ENCODE data around the gene TMEM175.
"Not testable (repeated sequence)": the region's sequence is repeated elsewhere in the genome, so short reads cannot be mapped to it uniquely, and the experiment has no call there.

The TMEM175 gene

GRCh38 chr4:971666-972500 lies 39.6 kb downstream of the TMEM175 start:
- Mint-ChIP-seq H3K4me3 (peak overlapping the region; percentile 47), H3K36me3 (no peaks in the 10 kb centered on the region), H3K27me3 (no peaks in the 10 kb centered on the region), H3K9me3 (ENCODE audit: low read depth) (no peaks in the 10 kb centered on the region), H3K4me1 (ENCODE audit: low read depth) (peaks cover 11% of the 10 kb centered on the region), H3K27ac (no peak overlapping the region)

- Mint-ChIP-seq H3K9me3 (ENCODE audit: low read depth) (no peaks in the 10 kb centered on the region), H3K36me3 (no peaks in the 10 kb centered on the region), H3K4me1 (ENCODE audit: low read depth) (peaks cover 11% of the 10 kb centered on the region), H3K27ac (no peak overlapping the region), H3K4me3 (peak overlapping the region; percentile 38), H3K27me3 (no peaks in the 10 kb centered on the region)
Measured at GRCh38 chr4:972651-973424, 40.6 kb downstream of the TMEM175 start.

DNA sequence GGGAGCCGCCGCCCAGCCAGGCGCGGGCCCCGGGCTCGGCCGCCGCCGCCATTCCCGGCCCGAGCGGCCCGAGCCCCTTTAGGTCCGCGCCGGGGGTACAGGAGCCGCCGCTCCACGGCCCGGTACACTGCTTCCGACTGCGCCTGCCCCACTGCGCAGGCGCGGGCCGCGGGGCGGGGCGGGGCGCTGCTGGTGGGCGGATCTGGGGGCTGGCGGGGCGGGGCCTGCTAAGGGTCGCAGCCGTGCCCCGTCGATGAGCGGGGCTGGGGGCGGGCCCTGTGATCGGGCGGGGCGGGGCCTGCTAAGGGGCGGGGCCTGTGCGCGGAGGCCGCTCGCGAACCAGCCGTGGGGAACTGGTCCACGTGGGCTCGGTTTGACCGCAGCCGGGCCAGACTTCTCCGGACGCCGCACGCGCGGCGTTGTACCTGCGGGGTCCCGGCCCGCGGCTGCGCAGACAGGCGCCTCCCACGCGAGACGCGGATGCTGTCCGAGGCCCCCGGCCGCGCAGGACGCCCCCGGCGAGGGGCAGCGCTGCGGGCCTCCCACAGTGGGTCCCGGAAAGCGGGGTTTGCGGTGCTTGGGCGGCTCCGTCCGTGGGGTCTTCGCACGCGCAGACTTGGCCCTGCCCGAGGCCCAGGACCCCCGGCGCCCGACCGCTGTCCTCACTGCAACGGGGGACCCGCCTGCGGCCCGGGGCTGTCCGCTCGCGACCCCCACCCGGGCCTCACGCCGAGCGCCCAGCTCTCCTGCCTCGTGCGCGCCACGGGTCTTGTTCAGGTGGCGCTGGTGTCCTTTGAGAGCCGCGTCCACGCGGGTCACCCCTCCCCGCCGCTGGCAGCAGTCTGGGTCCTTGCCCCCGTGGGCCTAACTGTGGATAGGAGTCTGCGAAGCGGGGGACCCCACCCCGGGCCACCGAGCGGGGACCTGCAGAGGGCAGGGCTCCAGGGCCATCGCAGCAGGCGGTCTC lies 41.5 kb downstream of the TMEM175 start, which contains the start of gene DGKQ:
Gene DGKQ, minus strand, starts transcription at position 139 of the 967 bp plus-strand sequence. Its CDS starts 87 bp downstream, at position 52.
- no peak within 1 kb of the TSS for H3K27ac Mint-ChIP-seq
- peak within 1 kb of the TSS; percentile 44 for H3K4me3 Mint-ChIP-seq
- H3K27me3 Mint-ChIP-seq: no peaks in the 10 kb centered on the region
- no peaks in the 10 kb centered on the region for H3K36me3 Mint-ChIP-seq
- no peaks in the 10 kb centered on the region for H3K9me3 Mint-ChIP-seq (ENCODE audit: low read depth)
- H3K4me1 Mint-ChIP-seq (ENCODE audit: low read depth): peaks cover 11% of the 10 kb centered on the region

- Mint-ChIP-seq H3K36me3 (no peaks in the 10 kb centered on the region), H3K27ac (no peak overlapping the region), H3K4me1 (ENCODE audit: low read depth) (peaks cover 11% of the 10 kb centered on the region), H3K9me3 (ENCODE audit: low read depth) (no peaks in the 10 kb centered on the region), H3K4me3 (no peak overlapping the region), H3K27me3 (no peaks in the 10 kb centered on the region)
Measured at GRCh38 chr4:974668-975067, 42.4 kb downstream of the TMEM175 start.

- H3K4me3 Mint-ChIP-seq; H3K36me3 Mint-ChIP-seq; H3K9me3 Mint-ChIP-seq (ENCODE audit: low read depth); H3K27ac Mint-ChIP-seq; H3K27me3 Mint-ChIP-seq; H3K4me1 Mint-ChIP-seq (ENCODE audit: low read depth): not testable (repeated sequence)
Measured at GRCh38 chr4:976016-976415, 43.8 kb downstream of the TMEM175 start.

- no peak overlapping the region for H3K27ac Mint-ChIP-seq
- H3K27me3 Mint-ChIP-seq: no peaks in the 10 kb centered on the region
- H3K4me3 Mint-ChIP-seq: no peak overlapping the region
- H3K9me3 Mint-ChIP-seq (ENCODE audit: low read depth): no peaks in the 10 kb centered on the region
- peaks cover under 1% of the 10 kb centered on the region for H3K4me1 Mint-ChIP-seq (ENCODE audit: low read depth)
- H3K36me3 Mint-ChIP-seq: no peaks in the 10 kb centered on the region
Measured at GRCh38 chr4:978957-979701, 46.9 kb downstream of the TMEM175 start.

DNA sequence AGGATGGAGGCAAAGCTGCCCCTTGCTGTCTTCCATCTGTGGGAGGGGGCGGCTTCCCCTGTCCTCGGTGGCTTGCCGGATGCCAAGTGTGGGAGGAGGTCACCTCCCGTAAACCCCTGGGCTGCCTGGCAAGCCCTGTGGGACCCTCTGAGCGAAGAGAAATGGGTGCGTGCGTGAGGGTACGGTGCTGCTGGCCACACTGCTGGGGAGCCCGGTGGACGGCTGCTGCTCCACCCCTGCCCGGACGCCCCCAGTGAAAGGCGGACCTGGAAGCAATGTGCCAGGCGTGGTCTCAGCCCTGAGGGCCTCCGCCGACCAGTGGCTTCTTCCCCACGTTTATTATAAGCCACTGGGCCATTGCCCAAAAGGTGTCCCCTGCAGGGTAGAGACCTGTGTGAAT lies 50.0 kb downstream of the TMEM175 start:
- Mint-ChIP-seq H3K27me3 (no peaks in the 10 kb centered on the region), H3K4me3 (no peak overlapping the region), H3K36me3 (no peaks in the 10 kb centered on the region), H3K9me3 (ENCODE audit: low read depth) (no peaks in the 10 kb centered on the region), H3K27ac (no peak overlapping the region), H3K4me1 (ENCODE audit: low read depth) (peaks cover 20% of the 10 kb centered on the region)

DNA sequence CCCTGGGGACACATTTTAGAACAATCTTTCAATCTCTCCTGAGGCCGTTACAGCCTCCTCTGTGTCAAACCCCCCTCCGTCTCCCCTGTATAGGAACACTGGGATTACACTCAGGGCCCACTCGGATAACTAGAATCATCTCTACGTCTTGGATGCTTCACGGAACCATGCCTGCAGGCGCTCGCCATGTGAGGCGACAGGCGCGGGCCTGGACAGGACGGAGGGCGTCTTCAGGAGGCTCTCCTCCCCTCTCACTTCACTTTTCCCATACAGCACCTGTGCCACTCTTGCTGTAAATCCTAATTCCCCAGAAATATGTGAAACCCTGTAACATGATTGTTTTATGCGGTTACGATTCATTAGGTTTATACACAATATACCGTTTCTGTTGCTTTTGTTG lies 50.6 kb downstream of the TMEM175 start:
- Mint-ChIP-seq H3K4me1 (ENCODE audit: low read depth) (peaks cover 20% of the 10 kb centered on the region), H3K27ac (no peak overlapping the region), H3K9me3 (ENCODE audit: low read depth) (no peaks in the 10 kb centered on the region), H3K36me3 (no peaks in the 10 kb centered on the region), H3K27me3 (no peaks in the 10 kb centered on the region), H3K4me3 (no peak overlapping the region)

DNA sequence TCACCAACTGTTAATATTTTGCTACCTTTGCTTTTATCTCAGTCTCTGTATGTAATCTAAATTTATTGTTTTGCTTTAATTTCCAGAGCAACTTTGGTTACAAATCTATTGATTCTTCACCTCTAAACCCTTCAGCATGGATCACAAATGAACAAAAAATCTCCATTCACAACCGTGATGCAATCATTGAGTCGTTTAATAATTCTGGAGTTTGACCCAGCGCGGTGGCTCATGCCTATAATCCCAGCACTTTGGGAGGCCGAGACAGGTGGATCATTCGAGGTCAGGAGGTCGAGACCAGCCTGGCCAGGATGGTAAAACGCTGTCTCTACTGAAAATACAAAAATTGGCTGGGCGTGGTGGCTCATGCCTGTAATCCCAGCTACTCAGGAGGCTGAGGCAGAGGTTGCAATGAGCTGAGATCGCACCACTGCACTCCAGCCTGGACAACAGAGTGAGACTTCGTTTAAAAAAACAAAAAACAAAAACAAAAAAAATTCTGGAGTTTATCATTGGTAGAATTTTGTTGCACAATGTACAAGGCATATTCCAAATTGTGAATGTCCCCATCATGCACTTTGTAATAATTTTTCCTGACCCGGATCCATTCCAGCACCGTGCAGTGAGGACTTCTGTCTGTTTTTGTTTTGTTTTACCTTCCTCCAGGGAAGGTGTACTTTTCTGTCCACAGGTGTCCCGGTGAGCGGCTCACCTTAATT lies 52.2 kb downstream of the TMEM175 start:
- Mint-ChIP-seq H3K4me3 (peak overlapping the region; percentile 89), H3K36me3 (no peaks in the 10 kb centered on the region), H3K4me1 (ENCODE audit: low read depth) (peaks cover 25% of the 10 kb centered on the region), H3K27ac (peak overlapping the region; percentile 41), H3K27me3 (no peaks in the 10 kb centered on the region), H3K9me3 (ENCODE audit: low read depth) (no peaks in the 10 kb centered on the region)

DNA sequence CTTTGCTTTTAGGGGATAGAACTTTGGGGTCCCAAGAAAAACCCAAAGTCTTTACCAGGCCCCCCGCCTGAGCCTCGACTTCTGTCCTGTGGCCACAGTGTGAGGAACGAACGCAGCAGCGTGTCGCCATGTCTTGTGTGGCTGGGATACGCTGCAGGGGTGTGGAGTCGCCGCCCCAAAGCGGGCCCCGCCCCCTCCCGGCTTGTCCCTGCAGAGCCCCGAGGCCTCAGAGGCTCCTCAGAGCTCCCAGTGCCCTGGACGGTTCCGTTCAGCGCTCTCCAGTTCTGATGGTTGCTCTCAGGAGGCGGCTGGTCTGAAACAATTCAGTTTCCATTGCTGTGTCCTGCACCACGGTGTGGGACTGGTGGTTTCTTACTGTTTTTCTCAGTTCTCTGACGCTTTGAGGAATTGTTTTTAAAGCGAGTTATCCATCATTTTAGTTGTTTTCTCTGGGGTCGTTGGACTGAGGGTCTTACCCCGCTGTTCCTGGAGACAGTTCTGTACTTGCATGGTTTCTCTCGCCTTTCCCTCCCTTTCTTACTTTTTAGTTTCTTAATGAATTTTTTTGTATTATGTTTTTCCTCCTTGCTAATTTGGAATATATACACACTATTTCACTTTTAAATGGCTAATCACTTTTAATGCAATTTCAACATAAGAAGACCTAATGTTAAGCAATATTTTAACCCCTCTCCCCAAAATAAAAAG lies 53.0 kb downstream of the TMEM175 start:
- Mint-ChIP-seq H3K4me3 (peak overlapping the region; percentile 89), H3K27me3 (no peaks in the 10 kb centered on the region), H3K9me3 (ENCODE audit: low read depth) (no peaks in the 10 kb centered on the region), H3K27ac (peak overlapping the region; percentile 64), H3K36me3 (no peaks in the 10 kb centered on the region), H3K4me1 (ENCODE audit: low read depth) (peaks cover 25% of the 10 kb centered on the region)

DNA sequence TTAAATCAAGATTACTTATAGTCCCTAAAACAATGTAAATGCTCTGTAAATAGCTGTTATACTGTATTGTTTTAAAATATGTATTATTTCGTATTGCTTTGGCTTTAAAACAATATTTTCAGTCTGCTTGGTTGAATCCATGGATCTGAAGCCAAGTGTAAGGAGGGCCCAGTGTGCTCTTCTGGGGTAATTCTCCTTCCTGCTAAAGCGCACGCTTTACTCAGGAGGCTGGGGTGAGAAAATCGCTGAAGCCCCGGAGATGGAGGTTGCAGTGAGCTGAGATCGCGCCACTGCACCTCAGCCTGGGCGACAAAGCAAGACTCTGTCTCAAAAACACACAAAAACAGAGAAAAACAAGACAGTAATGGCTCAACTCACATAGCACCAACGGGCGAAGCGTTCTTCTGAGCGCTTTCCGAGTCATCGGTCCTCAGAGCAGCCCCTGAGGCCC lies 54.2 kb downstream of the TMEM175 start:
- H3K4me3 Mint-ChIP-seq: peak overlapping the region; percentile 89
- H3K27ac Mint-ChIP-seq: peak overlapping the region; percentile 90
- peaks cover 25% of the 10 kb centered on the region for H3K4me1 Mint-ChIP-seq (ENCODE audit: low read depth)
- H3K36me3 Mint-ChIP-seq: no peaks in the 10 kb centered on the region
- no peaks in the 10 kb centered on the region for H3K27me3 Mint-ChIP-seq
- H3K9me3 Mint-ChIP-seq (ENCODE audit: low read depth): no peaks in the 10 kb centered on the region

DNA sequence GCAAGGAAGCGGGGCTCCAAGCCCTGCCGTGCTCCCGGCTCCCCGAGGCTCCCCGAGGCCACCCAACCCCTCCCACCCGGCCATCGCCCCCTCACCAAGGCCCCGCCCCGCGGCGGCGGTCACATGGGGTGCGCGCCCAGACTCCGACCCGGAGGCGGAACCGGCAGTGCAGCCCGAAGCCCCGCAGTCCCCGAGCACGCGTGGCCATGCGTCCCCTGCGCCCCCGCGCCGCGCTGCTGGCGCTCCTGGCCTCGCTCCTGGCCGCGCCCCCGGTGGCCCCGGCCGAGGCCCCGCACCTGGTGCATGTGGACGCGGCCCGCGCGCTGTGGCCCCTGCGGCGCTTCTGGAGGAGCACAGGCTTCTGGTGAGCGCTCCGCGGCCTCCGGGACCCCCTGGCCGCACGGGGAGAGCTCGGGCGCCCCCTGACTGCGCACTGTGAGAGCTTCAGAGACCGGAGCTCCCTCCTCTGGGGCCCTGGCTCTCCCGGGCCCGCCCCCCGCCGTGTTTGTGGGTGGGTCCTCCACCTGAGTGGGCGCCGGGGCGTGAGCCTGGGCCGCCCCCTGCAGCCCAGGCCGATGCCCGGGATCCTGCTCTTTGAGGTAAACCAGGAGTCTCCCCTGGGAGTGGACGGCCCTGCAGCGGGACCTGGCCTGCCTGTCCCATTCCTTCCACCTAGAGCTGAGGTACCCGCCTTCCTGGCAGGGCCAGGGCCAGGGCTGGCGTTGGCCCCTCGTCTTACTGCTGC lies 54.8 kb downstream of the TMEM175 start, which contains the start of gene IDUA:
Gene IDUA, plus strand, starts transcription at position 166 of the 745 bp plus-strand sequence. Its CDS starts 41 bp downstream, at position 207.
- Mint-ChIP-seq H3K27ac (peak within 1 kb of the TSS; percentile 90), H3K27me3 (no peaks in the 10 kb centered on the region), H3K4me1 (ENCODE audit: low read depth) (peaks cover 25% of the 10 kb centered on the region), H3K36me3 (no peaks in the 10 kb centered on the region), H3K4me3 (peak within 1 kb of the TSS; percentile 89), H3K9me3 (ENCODE audit: low read depth) (no peaks in the 10 kb centered on the region)

Measured in activated naive CD8-positive, alpha-beta T cell (primary cell).